H1 (cell line): Measurements from ENCODE around the gene IZUMO2. TPM values are rescaled to one million over a fixed set of nuclear protein-coding genes. Genes with fewer than 3 reads are reported as not detected.
"Not testable (repeated sequence)": the region's sequence is repeated elsewhere in the genome, so short reads cannot be mapped to it uniquely, and the experiment has no call there.

ENCODE experiments used
- CTCF ChIA-PET: fragments of 300-600 bp; sonication (Branson Sonifier 250); formaldehyde crosslinking; loops from one replicate; lab custom pipeline; 2021; ENCODE audit not compliant: partially characterized antibody; lab: Charles Lee
- POLR2A ChIA-PET: fragments of 300-600 bp; sonication (Branson Sonifier 250); formaldehyde crosslinking; loops from one replicate; lab custom pipeline; 2021; ENCODE audit warnings: inconsistent platforms; ENCODE audit not compliant: partially characterized antibody; lab: Charles Lee
- DNase-seq, 2 experiments: peaks; one replicate each; pipeline versions ENCODE4 v3.0.0 to v3.0.0-alpha.2; 2010 to 2022; ENCODE audit warnings: low spot score in 2 of 2, low read depth in 1 of 2, mixed read lengths in 1 of 2
- FAIRE-seq: peaks from 2 replicates; lab custom pipeline; 2011; peaks lifted over from hg19 to GRCh38; lab: Jason Lieb, UNC
- H2AFZ ChIP-seq: 2 replicates; pipeline ENCODE4 v1.8.1; 2012; ENCODE audit warnings: low read length, inconsistent platforms
- H2AK5ac ChIP-seq: 2 replicates; pipeline ENCODE4 v1.6.1; 2013; ENCODE audit warnings: low read depth, low read length
- H2BK120ac ChIP-seq: replicated peaks from 2 replicates; pipeline ENCODE3; 2013; ENCODE audit warnings: low read depth, low read length, inconsistent platforms
- H2BK12ac ChIP-seq: 2 replicates; pipeline ENCODE4 v1.6.1; 2013; ENCODE audit warnings: low read depth, low read length
- H2BK15ac ChIP-seq: 2 replicates; pipeline ENCODE4 v1.6.1; 2013; ENCODE audit warnings: low read length
- H2BK20ac ChIP-seq: 2 replicates; pipeline ENCODE4 v1.6.1; 2013; ENCODE audit warnings: low read length
- H2BK5ac ChIP-seq: 2 replicates; pipeline ENCODE4 v1.6.1; 2013; ENCODE audit warnings: low read depth, low read length
- H3K14ac ChIP-seq: 2 replicates; pipeline ENCODE4 v1.6.1; 2013; ENCODE audit warnings: inconsistent platforms; ENCODE audit not compliant: insufficient read length
- H3K18ac ChIP-seq: 2 replicates; pipeline ENCODE4 v1.6.1; 2013; ENCODE audit warnings: low read length; ENCODE audit errors: extremely low read depth
- H3K23ac ChIP-seq: 2 replicates; pipeline ENCODE4 v1.6.1; 2013; ENCODE audit warnings: inconsistent platforms; ENCODE audit not compliant: insufficient read length
- H3K23me2 ChIP-seq: 2 replicates; pipeline ENCODE4 v1.6.1; 2013; ENCODE audit warnings: low read depth, low read length
- H3K27ac ChIP-seq: 2 replicates; pipeline ENCODE4 v1.6.1; 2011; ENCODE audit warnings: low read depth, low read length, inconsistent platforms
- H3K27me3 ChIP-seq, 4 experiments: replicated peaks in 1 of 4; 1 replicate in 1 of 4; 2 replicates in 3 of 4; pipeline versions ENCODE4 v1.6.1 to v1.8.1; 2011 to 2013; ENCODE audit warnings: low read length in 3 of 4, mild to moderate bottlenecking in 3 of 4, inconsistent platforms in 2 of 4, mixed read lengths in 2 of 4, moderate library complexity in 1 of 4; ENCODE audit not compliant: control insufficient read depth in 3 of 4, insufficient read depth in 3 of 4; ENCODE audit errors: extremely low read depth in 1 of 4
- H3K36me3 ChIP-seq, 4 experiments: 2 replicates each; pipeline versions ENCODE4 v1.6.1 to v1.8.1; 2011 to 2013; ENCODE audit warnings: mild to moderate bottlenecking in 4 of 4, low read length in 3 of 4, moderate library complexity in 2 of 4, control low read depth in 1 of 4, inconsistent platforms in 1 of 4; ENCODE audit not compliant: insufficient read depth in 4 of 4, control insufficient read depth in 2 of 4
- H3K4ac ChIP-seq: replicated peaks from 2 replicates; pipeline ENCODE3; 2013; ENCODE audit warnings: low read length, low read depth, mixed read lengths, inconsistent platforms; ENCODE audit not compliant: insufficient read length
- H3K4me1 ChIP-seq, 4 experiments: replicated peaks in 1 of 4; 1 replicate in 1 of 4; 2 replicates in 3 of 4; pipeline versions ENCODE4 v1.6.1 to v1.8.1; 2011 to 2013; ENCODE audit warnings: low read length in 3 of 4, inconsistent platforms in 2 of 4, mixed read lengths in 1 of 4; ENCODE audit not compliant: insufficient read depth in 4 of 4, control insufficient read depth in 3 of 4
- H3K4me2 ChIP-seq, 2 experiments: 2 replicates each; pipeline versions ENCODE4 v1.6.1 to v1.8.1; 2011 to 2013; ENCODE audit warnings: low read depth in 2 of 2, low read length in 2 of 2, control low read depth in 1 of 2, inconsistent platforms in 1 of 2, mild to moderate bottlenecking in 1 of 2; ENCODE audit not compliant: insufficient read depth in 1 of 2
- H3K4me3 ChIP-seq, 4 experiments: fragments of 200-600, 300-600 bp in 1 of 4; sonication (generic), shearing (Covaris generic), sonication (Bioruptor Twin) in 1 of 4; 2 replicates each; pipeline versions ENCODE4 v1.5.1 to v1.8.1; 2011 to 2016; ENCODE audit warnings: low read length in 4 of 4, low read depth in 3 of 4, control low read depth in 2 of 4, inconsistent platforms in 2 of 4, mild to moderate bottlenecking in 2 of 4, mixed read lengths in 1 of 4, moderate library complexity in 1 of 4; ENCODE audit not compliant: insufficient read depth in 2 of 4; ENCODE audit errors: extremely low read depth in 1 of 4
- H3K56ac ChIP-seq: replicated peaks from 2 replicates; pipeline ENCODE3; 2013; ENCODE audit warnings: low read depth, mild to moderate bottlenecking, mixed read lengths, low read length, inconsistent platforms; ENCODE audit not compliant: insufficient read length
- H3K79me1 ChIP-seq: 2 replicates; pipeline ENCODE4 v1.6.1; 2013; ENCODE audit warnings: low read depth, low read length, control low read depth
- H3K79me2 ChIP-seq, 2 experiments: 2 replicates each; pipeline versions ENCODE4 v1.6.1 to v1.8.1; 2012 to 2013; ENCODE audit warnings: low read length in 2 of 2, mild to moderate bottlenecking in 2 of 2, inconsistent platforms in 1 of 2; ENCODE audit not compliant: insufficient read depth in 2 of 2, control insufficient read depth in 1 of 2
- H3K9ac ChIP-seq, 4 experiments: replicated peaks in 1 of 4; 1 replicate in 1 of 4; 2 replicates in 3 of 4; pipeline versions ENCODE4 v1.6.1 to v1.8.1; 2011 to 2013; ENCODE audit warnings: low read depth in 3 of 4, low read length in 3 of 4, control low read depth in 2 of 4, mild to moderate bottlenecking in 2 of 4, moderate library complexity in 2 of 4, inconsistent platforms in 1 of 4; ENCODE audit errors: extremely low read depth in 1 of 4
- H3K9me3 ChIP-seq, 2 experiments: 2 replicates each; pipeline versions ENCODE4 v1.6.1 to v1.8.1; 2012 to 2013; ENCODE audit warnings: mild to moderate bottlenecking in 2 of 2, moderate library complexity in 2 of 2, control low read depth in 1 of 2, inconsistent platforms in 1 of 2, low read depth in 1 of 2, low read length in 1 of 2, mixed read lengths in 1 of 2; ENCODE audit not compliant: insufficient read depth in 2 of 2
- H4K20me1 ChIP-seq, 2 experiments: replicated peaks in 1 of 2; 2 replicates each; pipeline versions ENCODE3 to v1.8.1; 2011 to 2013; ENCODE audit warnings: inconsistent platforms in 2 of 2, low read length in 2 of 2, mild to moderate bottlenecking in 1 of 2; ENCODE audit not compliant: insufficient read depth in 2 of 2, control insufficient read depth in 1 of 2
- H4K5ac ChIP-seq: 2 replicates; pipeline ENCODE4 v1.6.1; 2013; ENCODE audit warnings: low read length, low read depth, mixed read lengths, inconsistent platforms; ENCODE audit not compliant: insufficient read length
- H4K8ac ChIP-seq: 2 replicates; pipeline ENCODE4 v1.8.0; 2013; ENCODE audit warnings: mild to moderate bottlenecking, moderate library complexity, low read length, inconsistent platforms; ENCODE audit not compliant: insufficient read depth; ENCODE audit errors: extremely low read depth
- H4K91ac ChIP-seq: replicated peaks from 2 replicates; pipeline ENCODE3; 2013; ENCODE audit warnings: low read length, mixed read lengths, inconsistent platforms; ENCODE audit not compliant: insufficient read length
- WGBS, 2 experiments: shearing (Covaris generic) in 1 of 2; methylation state at CpG; one replicate each; pipeline versions ENCODE4 v1.1.6 to v1.1.7; 2013 to 2015; ENCODE audit warnings: low lambda C conversion rate in 2 of 2, mixed read lengths in 2 of 2, inconsistent platforms in 1 of 2, low coverage in 1 of 2, missing lambda C conversion rate in 1 of 2; ENCODE audit not compliant: insufficient replicate concordance in 2 of 2, insufficient coverage in 1 of 2, insufficient read length in 1 of 2; ENCODE audit errors: extremely low coverage in 1 of 2, missing lambda C conversion rate in 1 of 2; 5-methylcytosine and 5-hydroxymethylcytosine counted together
- polyA plus RNA-seq, 7 experiments: library from polyadenylated mRNA; depleted of rRNA in 3 of 7; stranded (reverse) in 5 of 7; unstranded in 2 of 7; fragments of >200 nt in 5 of 7; fragments of 200-250 nt in 2 of 7; gene quantifications; 1 replicate in 5 of 7; 2 replicates in 1 of 7; 4 replicates in 1 of 7; pipeline versions ENCODE4 v1.2.1 to v1.2.3, GENCODE V29; 2011 to 2013; ENCODE audit warnings: missing spikeins in 2 of 7, mixed read lengths in 2 of 7
- total RNA-seq: library from RNA; stranded (reverse); fragmentation: NEBNext Ultra II Directional; extraction: Animal tissue kit (Norgen Biotek cat#: 25700); gene quantifications from 2 replicates; pipeline ENCODE4 v1.2.1, GENCODE V29; 2021

Gene IZUMO2
- total and polyA plus RNA-seq, 2 of the 8 experiments (the other 6 are each of a cell fraction or from before 2014, with no cell fraction given): 1.7 to 1.9 TPM

DNA sequence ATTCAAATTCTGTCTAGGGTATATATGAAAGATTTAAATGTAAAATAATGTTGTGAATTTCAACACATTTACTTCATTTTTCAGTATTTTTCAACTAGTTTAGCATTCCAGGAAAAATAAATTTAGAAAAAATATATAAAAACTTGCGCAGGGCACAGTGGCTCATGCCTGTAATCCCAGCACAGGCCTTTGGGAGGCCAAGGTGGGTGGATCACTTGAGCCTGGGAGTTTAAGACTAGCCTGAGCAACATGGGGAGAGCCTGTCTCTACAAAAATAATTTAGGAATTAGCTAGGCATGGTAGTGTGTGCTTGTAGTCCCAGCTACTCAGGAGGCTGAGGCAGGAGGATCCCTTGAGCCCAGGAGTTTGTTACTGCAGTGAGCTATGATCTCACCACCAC is 21.2 kb downstream of the IZUMO2 start:
- H3K18ac ChIP-seq, H4K91ac ChIP-seq, H4K8ac ChIP-seq, H2BK15ac ChIP-seq, H2BK120ac ChIP-seq, DNase-seq, H4K5ac ChIP-seq, H3K4me1 ChIP-seq, H2BK20ac ChIP-seq, H3K9ac ChIP-seq, H2BK12ac ChIP-seq, H3K23ac ChIP-seq, H3K79me1 ChIP-seq, H3K9me3 ChIP-seq, H3K36me3 ChIP-seq, H3K56ac ChIP-seq, H3K4ac ChIP-seq, H3K79me2 ChIP-seq, POLR2A ChIA-PET, H3K4me3 ChIP-seq, H3K4me2 ChIP-seq, H3K23me2 ChIP-seq, H3K27ac ChIP-seq, H2AFZ ChIP-seq, H3K14ac ChIP-seq, H4K20me1 ChIP-seq, H2BK5ac ChIP-seq, H3K27me3 ChIP-seq, FAIRE-seq, H2AK5ac ChIP-seq: not testable (repeated sequence)
- CTCF ChIA-PET: interaction anchor here (1.0 to 1.2 kb wide), 2 partner anchors 11 to 14 kb away, joined by 3 to 5 read pairs; no protein-coding TSS in a partner anchor
- 94% methylated on average over 1 of the region's 1 CpG; no CpG with 5 or more reads in 1 of the 2 experiments for WGBS, 2 experiments
